Ovary (tissue), 3 donors: ENCODE results near the gene DIP2C.

ENCODE experiments used
- EP300 ChIP-seq: sonication (generic); formaldehyde crosslinking; IDR thresholded peaks from one replicate; pipeline ENCODE4 v1.6.1; 2017; ENCODE audit warnings: antibody characterized with exemption
- POLR2A ChIP-seq: fragments of 450-650 bp; IDR thresholded peaks from one replicate; pipeline ENCODE4 v1.6.1; 2017; ENCODE audit warnings: antibody characterized with exemption, mild to moderate bottlenecking, moderate library complexity
- TF ChIP-seq, protein P1 (sequence below), 3 donors: fragments of 450-650 bp in 2 of 3; fragments of 200-600 bp in 1 of 3; IDR thresholded peaks; one replicate each; pipeline versions ENCODE4 v1.5.1 to v1.8.0; 2016 to 2022; ENCODE audit warnings: antibody characterized with exemption in 3 of 3, mild to moderate bottlenecking in 1 of 3
- donor health status: DM: no; HTN: no; CAD: no.

DNA sequence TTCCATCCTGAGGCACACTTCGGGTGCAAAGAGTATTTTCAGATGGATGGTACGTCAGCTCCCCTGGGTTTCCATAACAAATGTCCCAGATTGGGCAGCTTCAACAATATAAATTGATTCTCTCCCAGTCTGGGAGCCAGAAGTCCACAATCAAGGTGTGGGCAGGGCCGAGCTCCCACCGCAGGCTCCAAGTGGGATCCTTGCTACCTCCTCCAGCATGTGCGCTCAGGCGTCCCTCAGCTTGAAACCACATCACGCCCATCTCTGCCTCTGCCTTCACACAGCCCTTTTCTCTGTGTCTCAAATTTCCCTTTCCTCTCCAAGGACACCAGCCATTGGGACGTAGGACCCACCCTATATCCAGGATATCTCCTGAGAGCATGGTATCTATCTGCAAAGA is 153.5 kb downstream of the DIP2C start:
- TF ChIP-seq POLR2A (no peak), EP300 (no peak)
- TF ChIP-seq, protein P1, sequence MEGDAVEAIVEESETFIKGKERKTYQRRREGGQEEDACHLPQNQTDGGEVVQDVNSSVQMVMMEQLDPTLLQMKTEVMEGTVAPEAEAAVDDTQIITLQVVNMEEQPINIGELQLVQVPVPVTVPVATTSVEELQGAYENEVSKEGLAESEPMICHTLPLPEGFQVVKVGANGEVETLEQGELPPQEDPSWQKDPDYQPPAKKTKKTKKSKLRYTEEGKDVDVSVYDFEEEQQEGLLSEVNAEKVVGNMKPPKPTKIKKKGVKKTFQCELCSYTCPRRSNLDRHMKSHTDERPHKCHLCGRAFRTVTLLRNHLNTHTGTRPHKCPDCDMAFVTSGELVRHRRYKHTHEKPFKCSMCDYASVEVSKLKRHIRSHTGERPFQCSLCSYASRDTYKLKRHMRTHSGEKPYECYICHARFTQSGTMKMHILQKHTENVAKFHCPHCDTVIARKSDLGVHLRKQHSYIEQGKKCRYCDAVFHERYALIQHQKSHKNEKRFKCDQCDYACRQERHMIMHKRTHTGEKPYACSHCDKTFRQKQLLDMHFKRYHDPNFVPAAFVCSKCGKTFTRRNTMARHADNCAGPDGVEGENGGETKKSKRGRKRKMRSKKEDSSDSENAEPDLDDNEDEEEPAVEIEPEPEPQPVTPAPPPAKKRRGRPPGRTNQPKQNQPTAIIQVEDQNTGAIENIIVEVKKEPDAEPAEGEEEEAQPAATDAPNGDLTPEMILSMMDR (IDR thresholded peaks at IDR 0.05) = no peak
